Activated naive CD4-positive, alpha-beta T cell treated with anti-CD3 and anti-CD28 coated beads, Interleukin-2, amount 50 U/mL, for 24 hours (primary cell): ENCODE results near the gene SV2C.

Source experiments
- H3K27ac Mint-ChIP-seq: one replicate; pipeline ENCODE4 v1.8.0; 2021; ENCODE audit warnings: mild to moderate bottlenecking, mixed read lengths
- H3K27me3 Mint-ChIP-seq: one replicate; pipeline ENCODE4 v1.8.0; 2021; ENCODE audit warnings: mixed read lengths
- H3K36me3 Mint-ChIP-seq: one replicate; pipeline ENCODE4 v1.8.0; 2021; ENCODE audit warnings: mixed read lengths
- H3K4me1 Mint-ChIP-seq: one replicate; pipeline ENCODE4 v1.8.0; 2021; ENCODE audit warnings: mixed read lengths
- H3K4me3 Mint-ChIP-seq: one replicate; pipeline ENCODE4 v1.8.0; 2021; ENCODE audit warnings: mild to moderate bottlenecking, mixed read lengths
- H3K9me3 Mint-ChIP-seq: one replicate; pipeline ENCODE4 v1.8.0; 2021; ENCODE audit warnings: mixed read lengths

The SV2C gene

GRCh38 chr5:76169146-76169905, 86.1 kb downstream of the SV2C start:
- no peaks in the 10 kb centered on the region for H3K36me3 Mint-ChIP-seq
- no peaks in the 10 kb centered on the region for H3K4me1 Mint-ChIP-seq
- no peaks in the 10 kb centered on the region for H3K9me3 Mint-ChIP-seq
- H3K27me3 Mint-ChIP-seq, result peaks cover 9% of the 10 kb centered on the region
- H3K27ac Mint-ChIP-seq, result no peak overlapping the region
- no peak overlapping the region for H3K4me3 Mint-ChIP-seq

DNA sequence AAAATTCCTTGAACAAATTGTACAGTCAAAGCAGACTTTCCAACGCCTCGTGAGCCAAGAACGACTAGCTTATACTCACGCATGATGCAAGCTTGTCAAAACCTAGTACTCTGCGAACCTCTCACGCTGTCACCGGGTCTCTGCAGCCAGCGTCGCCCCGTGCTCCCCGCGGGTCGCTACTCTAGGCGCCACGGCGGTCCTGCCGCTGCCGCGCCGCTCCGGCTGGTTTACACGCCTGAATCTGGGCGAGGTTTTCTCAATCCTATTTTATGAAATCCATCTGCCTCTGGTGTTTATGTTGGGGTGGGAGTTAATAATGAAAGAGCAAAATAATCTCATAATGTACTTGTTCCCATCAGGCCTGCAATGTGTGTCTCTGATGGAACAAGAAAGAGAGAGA, 90.9 kb downstream of the SV2C start:
- no peak overlapping the region for H3K4me3 Mint-ChIP-seq
- no peaks in the 10 kb centered on the region for H3K9me3 Mint-ChIP-seq
- H3K36me3 Mint-ChIP-seq, result no peaks in the 10 kb centered on the region
- no peaks in the 10 kb centered on the region for H3K27me3 Mint-ChIP-seq
- no peak overlapping the region for H3K27ac Mint-ChIP-seq
- H3K4me1 Mint-ChIP-seq, result peaks cover 18% of the 10 kb centered on the region

DNA sequence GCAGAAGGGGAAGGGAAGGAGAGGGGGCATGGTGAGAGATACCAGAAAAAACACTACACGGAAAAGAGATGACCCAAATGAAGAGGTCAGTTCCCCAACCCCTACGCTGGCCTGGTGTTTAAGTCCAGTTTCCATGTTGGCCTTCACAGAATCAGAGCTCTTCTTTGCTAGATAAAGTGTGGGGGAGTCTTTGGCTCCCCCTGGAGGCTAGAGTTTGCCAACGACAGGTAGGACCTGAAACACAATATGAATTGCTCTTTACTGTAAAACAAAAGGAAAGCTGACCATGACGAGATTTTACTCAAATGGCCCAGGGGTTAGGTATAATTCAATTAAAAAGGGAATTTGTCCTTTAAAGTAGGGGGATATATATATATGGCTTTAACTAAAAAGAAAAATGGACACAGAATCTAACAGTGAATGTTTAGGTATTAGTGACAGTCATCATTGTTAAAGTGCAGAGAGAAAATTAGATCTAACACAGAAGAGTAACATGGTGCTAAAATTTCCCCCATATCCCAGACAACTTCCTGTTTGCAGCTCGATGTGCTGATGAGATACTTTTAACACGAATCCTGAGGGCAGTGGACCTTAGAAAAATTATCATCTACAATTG, 92.0 kb downstream of the SV2C start:
- Mint-ChIP-seq H3K9me3 (no peaks in the 10 kb centered on the region), H3K27ac (no peak overlapping the region), H3K4me3 (peak overlapping the region; percentile 55)

DNA sequence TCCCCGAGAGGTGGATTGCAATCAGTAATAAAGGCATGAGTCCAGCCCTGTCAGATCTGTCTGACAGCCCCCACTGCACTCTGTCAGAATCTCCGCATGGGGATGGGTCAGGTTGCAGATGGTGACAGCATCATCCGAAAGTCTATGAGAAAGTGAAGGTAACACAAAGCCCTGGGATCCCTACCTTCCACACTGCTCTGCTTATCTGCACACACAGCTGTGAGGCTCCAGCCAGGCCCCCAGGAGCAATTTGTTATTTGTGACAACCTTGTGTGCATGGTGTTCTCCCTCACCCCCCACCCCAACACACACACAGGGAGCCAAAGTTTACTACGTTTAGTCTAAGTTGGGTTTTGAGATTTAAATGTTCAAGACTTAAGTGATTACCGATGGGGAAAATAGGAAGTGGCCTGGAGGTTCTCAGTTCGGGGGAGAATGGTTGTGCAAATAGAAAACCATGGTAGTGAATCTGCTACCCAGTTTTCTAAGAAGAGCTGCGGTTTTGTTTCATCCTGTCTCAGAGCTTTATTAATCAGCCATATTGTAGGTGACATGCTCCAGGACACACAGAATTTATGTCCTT, 92.7 kb downstream of the SV2C start:
- no peak overlapping the region for H3K27ac Mint-ChIP-seq
- H3K4me3 Mint-ChIP-seq, result no peak overlapping the region

More for the DNA sequence above, 92.0 kb downstream of the SV2C start:
- H3K4me1 Mint-ChIP-seq, result peaks cover 18% of the 10 kb centered on the region
- H3K27me3 Mint-ChIP-seq, result no peaks in the 10 kb centered on the region
- no peaks in the 10 kb centered on the region for H3K36me3 Mint-ChIP-seq

GRCh38 chr5:76177978-76178377, 94.8 kb downstream of the SV2C start:
- peaks cover 2% of the 10 kb centered on the region for H3K36me3 Mint-ChIP-seq
- peaks cover 18% of the 10 kb centered on the region for H3K4me1 Mint-ChIP-seq
- H3K27ac Mint-ChIP-seq, result no peak overlapping the region
- H3K27me3 Mint-ChIP-seq, result no peaks in the 10 kb centered on the region
- no peaks in the 10 kb centered on the region for H3K9me3 Mint-ChIP-seq
- H3K4me3 Mint-ChIP-seq, result no peak overlapping the region

More for the DNA sequence above, 92.7 kb downstream of the SV2C start:
- H3K4me1 Mint-ChIP-seq, result peaks cover 18% of the 10 kb centered on the region
- no peaks in the 10 kb centered on the region for H3K36me3 Mint-ChIP-seq
- no peaks in the 10 kb centered on the region for H3K27me3 Mint-ChIP-seq
- H3K9me3 Mint-ChIP-seq, result no peaks in the 10 kb centered on the region

DNA sequence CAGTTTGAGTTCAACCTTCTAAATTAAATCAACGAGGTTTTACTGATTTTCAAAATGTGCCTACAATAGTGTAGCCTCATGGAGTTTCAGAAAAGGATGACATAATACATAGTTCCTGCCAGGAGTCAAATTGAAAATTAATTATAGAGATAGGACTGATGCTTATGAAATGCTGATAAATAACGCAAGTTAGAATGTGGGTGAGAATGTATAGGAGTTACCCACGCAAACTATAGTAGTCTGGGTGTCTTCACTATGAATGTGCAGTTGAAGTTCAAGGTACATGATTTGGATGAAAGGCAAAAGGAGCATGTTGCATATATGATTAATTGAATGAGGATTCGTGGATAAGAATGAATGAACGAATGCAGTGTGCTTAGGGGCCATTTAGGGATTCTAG, 95.7 kb downstream of the SV2C start:
- Mint-ChIP-seq H3K9me3 (no peaks in the 10 kb centered on the region), H3K36me3 (peaks cover 2% of the 10 kb centered on the region), H3K27me3 (no peaks in the 10 kb centered on the region), H3K4me3 (no peak overlapping the region), H3K4me1 (peaks cover 18% of the 10 kb centered on the region), H3K27ac (no peak overlapping the region)

DNA sequence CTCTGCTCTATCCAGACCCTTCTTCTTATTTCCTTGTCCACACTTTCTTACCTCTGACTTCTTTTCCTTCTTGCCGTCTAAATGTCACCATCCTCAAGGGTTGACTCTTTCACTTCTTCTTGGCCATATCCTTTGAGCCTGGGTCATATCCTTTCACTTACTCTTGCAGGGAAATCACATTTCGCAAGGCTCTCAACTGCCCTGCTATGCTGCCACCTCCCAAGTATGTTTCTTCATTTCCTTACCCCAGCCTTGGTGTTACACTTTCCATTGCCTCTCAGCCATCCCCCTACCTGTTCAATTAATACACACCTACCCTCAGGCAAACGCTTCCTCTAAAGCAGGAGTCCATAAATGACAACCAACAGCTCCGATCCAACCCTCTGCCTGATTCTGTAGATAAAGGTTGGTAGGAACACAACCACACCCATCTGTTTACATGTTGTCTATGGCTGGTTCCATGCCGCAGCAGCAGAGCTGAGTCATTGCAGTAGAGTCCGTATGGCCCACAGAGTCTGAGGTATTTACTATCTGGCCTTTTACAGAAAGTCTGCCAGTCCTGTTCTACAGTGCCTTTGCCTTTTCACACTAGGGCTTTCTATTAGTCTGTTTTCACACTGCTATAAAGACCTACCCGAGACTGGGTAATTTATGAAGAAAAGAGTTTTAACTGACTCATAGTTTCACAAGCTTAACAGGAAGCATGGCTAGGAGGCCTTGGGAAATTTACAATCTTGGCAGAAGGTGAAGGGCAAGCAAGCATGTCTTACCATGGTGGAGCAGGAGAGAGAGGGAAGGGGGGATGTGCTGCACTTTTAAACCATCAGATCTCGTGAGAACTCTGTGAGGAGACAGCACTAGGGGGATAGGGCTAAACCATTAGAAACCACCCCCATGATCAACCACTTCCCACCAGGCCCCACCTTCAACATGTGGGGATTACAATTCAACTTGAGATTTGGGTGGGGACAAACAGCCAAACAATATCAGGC, 97.9 kb downstream of the SV2C start:
- Mint-ChIP-seq H3K27ac (no peak overlapping the region), H3K4me1 (peaks cover 5% of the 10 kb centered on the region), H3K9me3 (no peaks in the 10 kb centered on the region), H3K4me3 (no peak overlapping the region), H3K27me3 (no peaks in the 10 kb centered on the region), H3K36me3 (peaks cover 2% of the 10 kb centered on the region)

- Mint-ChIP-seq H3K27ac (no peak overlapping the region), H3K4me1 (no peaks in the 10 kb centered on the region), H3K36me3 (peaks cover 2% of the 10 kb centered on the region), H3K4me3 (no peak overlapping the region), H3K27me3 (no peaks in the 10 kb centered on the region), H3K9me3 (peaks cover 5% of the 10 kb centered on the region)
These were observed 104.2 kb downstream of the SV2C start for GRCh38 chr5:76187386-76187785.

DNA sequence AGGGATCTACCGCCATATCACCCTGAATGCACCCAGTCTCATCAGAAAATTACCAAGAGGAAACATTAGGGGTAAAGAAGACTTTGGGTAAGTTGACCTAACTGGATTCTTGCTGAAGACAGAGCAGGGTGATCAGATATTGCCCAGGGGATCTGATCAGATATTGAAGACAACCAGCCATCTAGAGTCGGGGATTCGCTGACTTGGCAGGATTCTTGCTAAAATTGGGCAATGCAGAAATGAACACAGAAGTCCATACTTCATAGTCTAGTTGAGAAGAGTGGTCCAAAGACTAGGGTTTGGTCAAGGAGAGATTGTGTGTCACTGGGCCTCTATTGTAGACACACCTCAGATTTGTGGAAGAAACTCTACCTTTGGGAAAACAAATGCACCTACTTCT, 107.2 kb downstream of the SV2C start:
- Mint-ChIP-seq H3K36me3 (no peaks in the 10 kb centered on the region), H3K4me3 (no peak overlapping the region), H3K9me3 (peaks cover 5% of the 10 kb centered on the region), H3K27me3 (peaks cover 4% of the 10 kb centered on the region), H3K4me1 (no peaks in the 10 kb centered on the region), H3K27ac (no peak overlapping the region)

- Mint-ChIP-seq H3K27ac (no peak overlapping the region), H3K4me3 (no peak overlapping the region), H3K9me3 (peaks cover 5% of the 10 kb centered on the region), H3K27me3 (peaks cover 4% of the 10 kb centered on the region), H3K36me3 (no peaks in the 10 kb centered on the region), H3K4me1 (no peaks in the 10 kb centered on the region)
These were observed 109.7 kb downstream of the SV2C start for GRCh38 chr5:76192837-76193236.

DNA sequence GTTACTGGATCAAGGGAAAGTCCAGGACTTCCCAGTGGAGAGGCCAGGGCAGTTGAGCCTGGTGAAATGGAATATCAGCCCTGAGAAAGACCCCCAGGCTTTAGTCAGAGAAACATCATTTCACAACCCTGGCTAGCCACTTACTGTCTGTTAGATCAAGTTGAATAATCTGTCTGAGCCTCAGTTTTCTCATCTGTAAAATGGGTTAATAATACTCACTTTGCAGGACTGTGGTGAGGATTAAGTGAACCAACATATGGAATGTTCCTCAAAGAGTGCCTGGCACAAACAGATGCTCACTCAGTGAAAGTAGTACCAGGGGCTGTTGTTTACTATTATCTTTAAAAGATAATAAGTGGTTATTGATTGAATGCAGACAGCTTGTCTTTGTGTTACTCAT, 110.5 kb downstream of the SV2C start:
- no peak overlapping the region for H3K27ac Mint-ChIP-seq
- H3K4me1 Mint-ChIP-seq, result no peaks in the 10 kb centered on the region
- H3K36me3 Mint-ChIP-seq, result no peaks in the 10 kb centered on the region
- peaks cover 5% of the 10 kb centered on the region for H3K9me3 Mint-ChIP-seq
- no peak overlapping the region for H3K4me3 Mint-ChIP-seq
- H3K27me3 Mint-ChIP-seq, result peaks cover 6% of the 10 kb centered on the region

DNA sequence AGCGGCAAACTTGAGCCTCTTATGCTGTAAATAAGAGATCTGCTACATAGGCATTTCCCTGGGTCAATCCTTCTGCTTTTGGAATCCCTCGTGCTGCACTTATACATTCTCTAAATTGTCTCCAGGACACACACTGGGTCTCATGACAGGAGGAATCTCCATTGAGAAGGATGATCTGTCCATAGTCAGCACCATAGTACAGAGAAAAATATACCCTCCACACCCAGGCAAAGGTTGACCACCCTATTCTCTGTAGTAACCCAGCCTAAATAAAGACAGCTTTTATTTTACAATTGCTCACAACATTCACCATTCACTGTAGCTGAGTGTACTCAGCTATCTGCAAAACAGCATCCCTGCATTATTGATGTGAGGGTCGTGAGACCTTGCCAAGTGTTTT, 111.2 kb downstream of the SV2C start:
- H3K4me3 Mint-ChIP-seq, result no peak overlapping the region
- no peak overlapping the region for H3K27ac Mint-ChIP-seq
- peaks cover 2% of the 10 kb centered on the region for H3K4me1 Mint-ChIP-seq
- peaks cover 5% of the 10 kb centered on the region for H3K9me3 Mint-ChIP-seq
- no peaks in the 10 kb centered on the region for H3K36me3 Mint-ChIP-seq
- peaks cover 6% of the 10 kb centered on the region for H3K27me3 Mint-ChIP-seq

GRCh38 chr5:76196457-76196856, 113.3 kb downstream of the SV2C start:
- no peaks in the 10 kb centered on the region for H3K9me3 Mint-ChIP-seq
- no peak overlapping the region for H3K4me3 Mint-ChIP-seq
- H3K27ac Mint-ChIP-seq, result no peak overlapping the region
- H3K36me3 Mint-ChIP-seq, result no peaks in the 10 kb centered on the region
- H3K27me3 Mint-ChIP-seq, result peaks cover 6% of the 10 kb centered on the region
- peaks cover 5% of the 10 kb centered on the region for H3K4me1 Mint-ChIP-seq

DNA sequence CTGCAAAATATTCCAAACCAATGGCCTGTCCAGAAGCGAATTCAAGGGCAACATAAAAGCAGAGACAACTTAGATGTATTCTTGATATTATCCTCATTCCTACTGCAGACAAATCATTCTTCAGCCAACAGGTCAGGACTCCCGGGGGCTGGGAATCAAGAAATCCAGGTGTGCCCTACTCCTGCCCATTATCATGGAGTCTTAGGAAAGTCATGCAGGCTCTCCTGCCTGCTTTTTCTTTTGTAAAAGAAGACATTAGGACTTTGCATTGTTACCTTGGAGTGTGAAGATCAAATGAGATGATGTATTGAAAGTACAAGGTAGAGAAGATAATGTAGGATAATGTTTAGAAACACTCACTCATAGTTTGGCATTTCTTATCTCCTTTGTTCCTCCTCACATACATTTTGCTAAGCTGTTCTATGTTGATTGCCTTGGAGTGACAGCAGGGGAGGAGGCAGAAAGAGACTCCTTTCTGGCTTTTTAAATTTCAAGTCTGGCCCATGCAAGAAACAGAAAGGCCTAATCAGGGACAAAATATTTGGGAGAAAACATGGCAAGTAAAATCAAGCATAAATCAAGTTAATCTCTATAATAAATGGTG, 113.8 kb downstream of the SV2C start:
- H3K4me1 Mint-ChIP-seq, result peaks cover 5% of the 10 kb centered on the region
- no peak overlapping the region for H3K27ac Mint-ChIP-seq
- no peaks in the 10 kb centered on the region for H3K36me3 Mint-ChIP-seq
- H3K9me3 Mint-ChIP-seq, result no peaks in the 10 kb centered on the region
- H3K4me3 Mint-ChIP-seq, result no peak overlapping the region
- peaks cover 6% of the 10 kb centered on the region for H3K27me3 Mint-ChIP-seq

DNA sequence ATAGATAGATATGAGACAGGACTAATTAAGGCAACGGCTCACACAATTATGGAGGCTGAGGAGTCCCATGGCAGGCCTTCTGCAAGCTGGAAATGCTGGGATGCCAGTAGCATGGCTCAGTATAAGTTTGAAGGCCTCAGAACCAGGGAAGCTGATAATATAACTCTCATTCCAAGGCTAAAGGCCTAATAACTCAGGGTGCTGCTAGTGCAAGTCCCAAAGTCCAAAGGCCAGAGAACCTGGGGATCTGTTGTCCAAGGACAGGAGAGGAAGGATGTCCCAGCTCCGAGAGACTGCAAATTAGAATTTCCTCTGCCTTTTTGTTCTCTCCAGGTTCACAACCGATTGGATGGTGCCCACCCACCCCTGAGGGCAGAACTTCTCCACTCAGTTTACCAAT, 114.5 kb downstream of the SV2C start:
- H3K4me3 Mint-ChIP-seq, result no peak overlapping the region
- H3K4me1 Mint-ChIP-seq, result peaks cover 5% of the 10 kb centered on the region
- no peaks in the 10 kb centered on the region for H3K36me3 Mint-ChIP-seq
- no peaks in the 10 kb centered on the region for H3K9me3 Mint-ChIP-seq
- H3K27me3 Mint-ChIP-seq, result peaks cover 6% of the 10 kb centered on the region
- H3K27ac Mint-ChIP-seq, result no peak overlapping the region
